GM19395 (cell line): ENCODE results near the gene PARVG.
"Not testable (repeated sequence)": the region's sequence is repeated elsewhere in the genome, so short reads cannot be mapped to it uniquely, and the experiment has no call there.

Experiments
- ATAC-seq: cut with Tn5 transposase; IDR thresholded peaks from one replicate; pipeline ENCODE4 v1.9.1; 2021; ENCODE audit warnings: mild to moderate bottlenecking, moderate library complexity; ENCODE audit not compliant: unreplicated experiment

Gene PARVG

DNA sequence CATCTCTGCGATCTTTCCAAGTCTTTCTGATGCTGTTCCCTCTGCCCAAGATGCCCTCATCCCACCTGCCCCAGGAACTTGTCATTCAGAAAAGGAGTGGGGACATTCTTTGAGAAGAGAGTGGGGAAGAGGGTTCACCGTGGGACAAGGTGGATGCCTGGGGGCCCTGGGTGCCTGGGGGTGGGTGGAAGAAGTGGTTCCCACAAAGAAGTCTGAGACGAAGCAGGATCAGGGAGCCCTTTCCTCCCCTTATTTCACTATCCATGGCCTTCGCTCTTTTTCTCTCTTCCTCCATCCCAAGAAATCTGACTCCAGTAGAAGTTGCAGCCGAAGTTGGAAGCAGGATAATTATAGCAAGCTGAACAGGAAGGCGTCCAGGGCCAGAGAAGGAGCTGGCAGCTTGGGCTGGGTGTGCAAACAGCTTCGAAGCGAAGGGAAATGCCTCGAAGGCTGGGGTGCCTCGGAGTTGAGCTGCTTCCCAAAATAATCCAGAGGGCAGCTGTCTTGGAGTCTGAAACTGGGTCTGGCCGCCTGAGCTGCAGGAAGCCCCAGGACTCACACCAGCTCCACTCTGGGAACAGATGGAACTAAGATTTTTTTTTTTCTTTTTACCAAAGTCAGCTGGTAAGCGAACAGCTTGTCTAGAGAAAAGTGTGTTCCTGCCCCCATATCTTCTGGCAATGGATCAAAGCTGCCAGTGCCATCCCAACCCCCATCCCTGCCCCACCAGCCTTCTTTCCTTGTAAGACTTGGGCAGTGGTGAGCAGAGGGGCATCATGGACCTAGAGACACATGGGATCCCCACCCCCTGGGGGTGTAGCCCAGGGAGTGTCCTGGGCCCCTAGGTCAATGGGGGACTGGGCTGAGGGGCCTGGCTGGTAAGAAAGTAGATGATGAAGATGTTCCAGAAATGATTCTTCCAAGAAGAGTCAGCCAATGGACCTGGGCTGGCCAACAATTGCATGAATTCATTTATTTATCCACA is 31.5 kb downstream of the PARVG start:
- ATAC-seq = no peak

DNA sequence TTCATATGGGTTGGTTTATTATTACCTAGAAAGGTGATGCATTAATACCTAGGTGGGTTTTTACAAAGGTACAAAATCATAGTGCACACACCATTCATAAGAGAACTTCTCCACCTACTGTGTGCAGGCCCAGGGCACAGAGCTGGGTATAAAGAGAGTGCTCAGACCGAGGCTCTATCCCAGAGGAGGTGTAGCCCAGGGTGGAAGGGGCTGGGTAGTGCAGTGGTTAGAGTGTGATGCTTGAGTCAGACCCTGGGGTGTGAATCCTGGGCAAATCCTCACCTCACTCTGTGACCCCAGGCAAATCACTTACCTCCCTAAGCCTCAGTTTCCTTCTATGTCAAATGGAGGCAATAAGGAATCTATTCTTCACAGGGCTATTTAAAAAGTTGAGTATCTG is 32.2 kb downstream of the PARVG start:
- no peak for ATAC-seq

DNA sequence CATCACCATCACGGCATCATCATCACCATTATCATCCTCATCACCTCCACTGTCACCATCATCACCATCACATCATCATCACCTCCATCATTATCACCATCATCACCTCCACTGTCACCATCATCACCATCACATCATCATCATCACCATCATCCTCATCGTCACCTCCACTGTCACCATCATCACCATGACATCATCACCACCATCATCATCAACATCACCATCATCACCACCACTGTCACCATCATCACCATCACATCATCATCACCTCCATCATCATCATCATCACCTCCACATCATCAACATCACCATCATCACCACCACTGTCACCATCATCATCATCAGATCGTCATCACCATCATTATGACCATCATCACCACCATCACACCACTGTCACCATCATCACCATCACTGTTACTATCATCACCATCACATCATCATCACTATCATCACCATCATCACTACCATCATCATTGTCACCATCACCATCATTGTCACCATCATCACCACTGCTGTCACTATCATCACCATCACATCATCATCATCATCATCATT is 32.8 kb downstream of the PARVG start:
- ATAC-seq = no peak

DNA sequence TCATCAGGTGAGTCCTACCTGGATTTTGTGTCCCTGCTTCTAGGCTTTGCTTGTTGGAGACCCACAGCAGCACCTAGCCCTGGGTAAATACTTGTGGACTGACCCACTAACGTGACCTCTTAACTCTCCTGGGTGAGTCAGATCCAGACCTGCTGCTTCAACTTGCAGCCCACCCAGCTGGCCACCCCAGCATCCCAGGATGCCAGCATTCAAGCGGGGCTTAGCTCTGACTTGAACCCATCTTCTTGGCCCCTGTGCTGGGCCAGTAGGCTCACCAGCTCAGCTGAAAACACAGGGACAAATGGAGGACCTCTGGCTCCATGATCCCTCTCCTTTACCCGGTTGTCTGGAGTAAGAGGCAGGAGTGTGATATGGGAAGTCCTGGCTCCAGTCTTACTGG is 33.5 kb downstream of the PARVG start:
- ATAC-seq = no peak

DNA sequence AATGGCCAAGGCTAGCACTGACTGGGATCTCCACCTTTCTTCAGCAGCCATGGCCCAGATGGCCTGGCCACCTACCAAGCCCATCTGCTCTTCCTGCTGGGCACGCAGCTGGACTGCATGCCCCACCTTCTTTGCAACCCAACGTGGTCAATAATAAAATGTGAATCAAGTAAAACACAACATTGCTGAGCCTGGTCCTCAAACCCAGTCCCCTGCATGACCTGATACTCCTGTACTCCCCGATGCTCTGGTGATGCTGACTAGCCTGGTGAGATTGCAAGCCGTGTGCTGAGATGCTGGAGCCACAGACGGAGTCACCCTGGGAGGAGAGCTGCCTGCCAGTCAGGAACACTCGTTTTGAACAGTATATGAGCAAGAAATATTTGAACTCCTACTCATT is 34.0 kb downstream of the PARVG start:
- ATAC-seq = no peak

DNA sequence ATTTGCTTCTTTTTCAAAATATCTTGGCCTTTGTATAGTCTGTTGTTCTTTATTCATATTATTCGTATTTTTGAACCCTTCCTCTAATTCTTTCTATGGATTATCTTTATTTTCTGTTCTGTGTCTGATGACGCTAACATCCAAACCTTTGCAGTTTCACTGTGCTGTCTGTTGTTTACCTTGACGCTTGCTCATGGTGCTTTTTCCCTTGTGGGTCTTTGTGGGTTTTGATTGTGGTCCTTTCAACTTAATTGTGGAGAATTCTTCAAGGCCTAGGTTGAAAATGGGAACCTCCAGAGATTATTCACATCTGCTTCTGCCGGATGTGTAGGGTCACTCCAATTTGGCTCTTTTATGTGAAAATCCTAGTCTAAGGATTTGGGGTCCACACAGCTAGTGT is 34.6 kb downstream of the PARVG start:
- no peak for ATAC-seq

DNA sequence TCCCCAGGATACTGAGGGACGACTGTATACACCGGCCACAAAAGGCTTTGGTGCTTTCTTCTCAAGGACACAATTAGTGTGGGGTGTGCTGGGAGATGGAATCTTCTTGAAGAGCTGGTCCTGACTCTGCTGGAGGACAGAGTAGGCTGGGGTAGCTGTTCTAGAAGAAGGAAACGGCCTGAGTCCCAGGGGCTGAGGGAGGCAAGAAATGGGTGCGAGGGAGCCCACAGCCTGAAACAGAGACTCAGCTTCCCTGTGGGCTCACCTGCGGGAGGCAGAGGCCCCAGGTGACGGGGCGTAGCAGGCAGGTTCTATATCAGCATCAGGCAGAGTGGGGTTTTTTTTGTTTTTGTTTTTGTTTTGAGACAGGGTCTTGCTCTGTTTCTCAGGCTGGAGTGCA is 36.6 kb downstream of the PARVG start:
- ATAC-seq = no peak

DNA sequence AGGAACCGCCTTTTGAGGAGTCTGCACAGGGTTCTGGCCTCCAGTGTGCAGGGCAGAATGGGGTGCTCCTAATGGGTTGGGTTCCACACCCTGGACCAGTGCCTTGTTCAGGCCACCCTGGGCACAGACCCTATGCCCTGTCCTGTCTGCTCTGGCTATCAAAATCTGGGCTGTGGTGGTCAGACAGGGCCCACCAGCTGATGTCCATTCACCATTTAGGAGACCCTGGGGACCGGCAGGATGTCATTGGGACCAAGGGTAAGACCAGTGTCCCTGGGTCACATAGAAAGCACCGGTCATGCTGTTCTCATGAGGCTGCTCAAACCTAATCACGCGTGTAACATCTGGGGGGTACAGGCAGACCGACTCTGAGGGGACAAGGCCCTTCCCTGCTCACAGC is 37.3 kb downstream of the PARVG start:
- ATAC-seq = no peak

DNA sequence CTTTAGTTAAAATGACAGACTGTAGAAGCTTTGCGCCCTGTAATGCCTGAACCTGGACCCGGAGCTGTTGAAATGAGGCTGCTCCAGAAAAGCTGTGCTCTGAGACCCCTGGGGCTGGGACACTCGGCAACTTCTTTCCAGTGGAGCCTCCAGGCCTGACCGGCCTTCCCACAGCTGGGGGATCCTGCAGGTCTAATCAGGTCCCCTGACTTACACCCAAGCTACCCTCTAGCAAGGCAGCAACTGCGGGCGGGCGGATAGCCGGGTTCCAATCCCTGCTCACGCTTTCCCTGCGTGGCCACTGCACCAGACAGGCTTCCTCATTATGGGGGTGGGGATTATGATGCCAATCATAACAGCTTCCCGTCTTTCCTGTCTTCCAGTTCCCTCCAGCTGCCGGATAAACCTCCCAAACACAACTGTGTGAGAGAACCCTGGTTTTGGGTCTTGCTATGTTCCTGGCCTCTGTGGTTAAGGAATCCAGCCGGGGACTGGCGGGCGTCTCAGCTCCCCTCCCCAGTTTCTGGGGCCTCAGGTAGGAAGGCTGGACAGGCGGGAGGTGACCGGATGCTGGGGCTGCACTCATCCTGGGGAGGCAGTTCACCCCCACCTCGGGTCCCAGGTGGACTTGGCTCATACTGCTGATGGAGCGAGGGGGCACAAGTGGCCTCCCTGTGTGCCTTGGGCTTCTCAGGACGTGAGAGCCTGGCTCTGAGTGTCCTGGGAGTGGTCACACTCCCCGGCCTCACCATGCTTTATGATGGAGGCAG is 38.6 kb downstream of the PARVG start:
- ATAC-seq = no peak

DNA sequence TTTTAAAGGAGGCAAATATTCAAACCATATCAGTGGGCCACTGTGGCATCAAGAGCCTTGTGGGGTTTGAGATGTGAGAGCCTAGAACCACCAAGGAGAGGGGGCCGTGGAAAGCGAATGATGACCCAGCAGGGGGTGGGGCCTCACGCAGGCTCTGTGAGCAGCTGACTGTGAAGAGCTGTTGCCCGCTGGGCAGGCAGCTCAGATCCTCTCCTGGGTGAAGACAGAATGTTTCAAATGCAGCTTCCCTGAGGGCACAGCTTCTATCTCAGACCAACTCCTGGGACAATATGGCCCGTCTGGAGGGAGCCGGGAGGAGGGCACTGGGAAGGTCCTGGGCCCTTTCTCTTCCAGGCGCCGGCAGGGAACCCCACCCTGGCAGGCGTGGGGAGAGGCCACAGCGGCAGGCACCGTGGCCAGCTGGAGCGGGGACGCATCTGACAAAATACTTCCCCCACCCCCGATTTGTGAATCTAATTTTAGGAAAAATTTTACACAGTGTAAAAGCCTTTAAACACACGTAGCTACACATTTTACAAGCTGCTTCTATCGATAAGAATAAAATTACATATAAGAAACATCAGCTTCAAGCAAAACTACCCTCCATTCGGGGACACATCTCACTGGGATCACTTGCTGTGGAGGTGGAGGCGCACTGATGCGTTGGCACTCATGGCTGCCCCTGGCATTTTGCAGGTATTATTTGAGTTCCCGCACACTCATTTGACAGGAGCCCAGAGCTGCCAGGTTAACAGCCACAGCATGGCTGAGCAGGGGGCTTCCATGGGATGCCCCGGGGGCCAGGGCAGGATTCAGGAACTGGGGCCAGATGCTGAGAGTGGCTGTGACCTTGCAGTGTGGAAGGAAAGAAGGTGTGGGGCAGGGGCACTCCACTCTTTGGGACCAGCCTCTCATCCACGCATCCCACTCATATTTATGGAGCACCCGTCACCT is 40.3 kb downstream of the PARVG start:
- ATAC-seq = no peak

DNA sequence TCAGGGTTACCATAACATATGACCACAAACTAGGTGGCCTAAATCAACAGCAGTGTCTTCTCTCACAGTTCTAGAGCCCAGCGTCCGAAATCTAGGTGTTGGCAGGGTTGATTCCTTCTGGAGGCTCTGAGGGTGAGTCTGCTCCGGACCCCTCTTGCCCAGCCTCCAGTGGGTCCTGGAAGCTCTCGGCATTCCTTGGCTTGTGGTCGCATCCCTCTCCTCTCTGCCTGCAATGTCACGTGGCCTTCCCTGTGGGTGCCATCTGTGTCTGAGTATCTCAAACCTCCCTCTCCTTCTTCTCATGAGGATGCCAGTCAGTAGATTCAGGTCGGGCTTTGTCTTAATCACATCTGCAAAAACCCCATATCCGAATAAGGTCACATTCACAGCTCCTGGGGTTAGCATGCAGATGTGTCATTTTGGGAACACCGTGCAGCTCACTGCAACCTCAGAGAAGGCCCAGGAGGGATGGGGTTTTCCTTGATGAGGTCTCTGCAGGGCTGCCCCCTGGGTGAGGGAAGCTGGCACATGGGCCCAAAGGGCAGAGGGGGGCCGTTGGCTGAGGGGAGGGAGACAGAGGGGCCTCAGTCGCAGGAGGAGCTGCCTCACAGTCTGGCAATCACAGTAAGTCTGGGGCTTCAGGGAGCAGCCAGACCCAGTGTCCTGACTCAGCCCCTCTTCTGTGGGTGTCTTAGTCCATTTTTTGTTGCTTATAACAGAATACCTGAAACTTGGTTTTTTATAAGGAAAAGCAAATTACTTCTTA is 41.2 kb downstream of the PARVG start:
- ATAC-seq = no peak

DNA sequence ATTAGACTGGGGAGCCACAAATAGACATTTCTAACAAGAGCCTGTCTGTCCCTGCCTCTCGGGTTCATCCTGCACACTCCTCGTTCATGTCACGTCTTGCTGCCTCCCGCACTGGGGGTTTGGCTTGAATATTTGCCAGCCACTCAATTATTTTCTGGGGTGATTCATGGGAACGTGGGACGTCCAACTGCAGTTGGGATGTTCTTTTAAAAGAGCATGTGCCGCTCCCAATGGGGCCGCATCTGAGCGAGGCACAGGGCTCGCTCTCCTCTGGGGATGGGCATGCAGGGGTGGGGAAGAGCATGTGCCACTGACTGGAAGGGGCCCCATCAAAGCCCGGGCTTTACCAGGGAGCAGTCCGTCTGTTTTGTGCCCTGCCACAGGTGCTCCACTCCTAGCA is 43.4 kb downstream of the PARVG start:
- ATAC-seq = no peak

DNA sequence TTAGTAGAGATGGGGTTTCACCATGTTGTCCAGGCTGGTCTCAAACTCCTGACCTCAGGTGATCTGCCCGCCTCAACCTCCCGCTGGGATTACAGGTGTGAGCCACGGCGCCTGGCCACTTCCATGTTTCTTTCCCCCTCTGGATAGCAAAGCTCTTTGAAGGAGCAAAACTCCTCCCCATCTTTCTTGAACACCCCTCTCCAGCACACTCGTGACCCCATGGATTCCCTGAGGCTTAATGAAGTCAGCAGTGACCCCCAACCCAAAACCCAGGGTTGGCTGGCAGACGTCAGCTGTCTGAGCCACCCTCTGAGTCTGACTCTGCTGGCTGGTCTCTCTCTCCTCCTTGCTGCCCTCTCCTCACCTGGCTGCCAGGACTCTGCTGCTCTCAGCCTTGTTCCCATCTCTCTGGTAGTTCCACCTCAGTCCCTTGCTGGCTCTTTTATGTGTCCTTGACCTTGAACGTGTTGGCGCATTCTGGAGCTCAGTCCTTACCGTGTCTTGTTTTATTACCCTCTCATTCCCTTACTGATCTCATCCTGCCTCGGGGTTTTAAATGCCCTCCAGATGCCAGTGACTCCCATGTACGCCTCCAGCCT is 44.5 kb downstream of the PARVG start:
- no peak for ATAC-seq

DNA sequence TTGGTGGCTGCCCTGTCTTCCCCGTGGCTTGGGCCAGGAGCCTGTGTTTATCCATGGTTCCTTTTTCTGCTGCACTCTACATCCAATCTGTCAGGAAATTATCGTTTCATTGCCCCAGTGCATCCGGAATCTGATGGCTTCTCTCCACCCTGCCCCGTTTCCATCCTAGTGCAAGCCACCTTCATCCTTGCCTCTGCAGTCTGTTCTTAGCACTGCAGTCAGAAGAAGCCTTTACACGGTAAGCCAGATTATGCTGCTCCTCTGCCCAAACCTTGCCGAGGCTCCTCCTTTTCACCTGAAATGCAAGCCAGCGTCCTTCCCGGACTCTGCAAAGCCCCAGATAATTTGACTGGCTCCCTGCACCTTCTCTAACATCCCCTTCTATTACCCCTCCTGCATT is 45.1 kb downstream of the PARVG start:
- ATAC-seq = no peak

DNA sequence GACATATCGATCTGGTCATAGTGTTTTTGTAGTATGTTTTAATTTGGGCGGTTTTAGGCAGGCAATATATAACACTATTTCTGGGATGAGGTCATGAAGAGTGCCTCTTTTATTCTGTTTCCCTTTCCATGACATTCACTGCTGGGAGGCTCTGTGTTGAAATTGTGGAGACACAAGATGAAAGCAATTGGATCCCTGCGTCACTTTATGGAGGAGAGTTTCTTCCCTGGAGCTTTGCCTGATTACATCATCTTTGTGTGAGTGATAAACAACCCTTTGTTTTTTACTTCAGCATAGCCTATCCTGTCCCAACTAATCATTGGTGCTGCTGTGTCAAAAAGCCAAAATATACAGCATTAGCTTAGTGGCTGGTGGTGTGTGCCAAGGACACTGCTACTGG is 48.6 kb downstream of the PARVG start:
- no peak for ATAC-seq

DNA sequence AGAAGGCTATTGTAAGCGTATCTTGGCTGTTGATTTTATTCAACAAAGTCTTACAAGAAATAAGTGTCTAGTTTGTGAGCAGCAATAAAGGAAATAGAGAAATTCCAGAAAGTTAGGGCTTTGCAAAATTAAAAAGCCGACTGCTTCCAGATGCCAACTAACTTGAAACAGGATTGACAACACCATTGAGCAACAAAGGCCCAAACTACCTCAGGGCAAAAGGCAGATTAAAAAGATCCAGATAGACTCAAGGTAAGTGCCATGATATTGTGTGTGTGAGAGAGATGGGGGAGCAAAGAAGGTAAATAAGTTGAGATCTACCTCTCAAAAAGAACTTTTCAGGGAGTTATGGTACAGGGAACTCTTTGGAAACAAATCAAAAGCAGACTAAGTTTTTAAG is 49.1 kb downstream of the PARVG start:
- no peak for ATAC-seq

DNA sequence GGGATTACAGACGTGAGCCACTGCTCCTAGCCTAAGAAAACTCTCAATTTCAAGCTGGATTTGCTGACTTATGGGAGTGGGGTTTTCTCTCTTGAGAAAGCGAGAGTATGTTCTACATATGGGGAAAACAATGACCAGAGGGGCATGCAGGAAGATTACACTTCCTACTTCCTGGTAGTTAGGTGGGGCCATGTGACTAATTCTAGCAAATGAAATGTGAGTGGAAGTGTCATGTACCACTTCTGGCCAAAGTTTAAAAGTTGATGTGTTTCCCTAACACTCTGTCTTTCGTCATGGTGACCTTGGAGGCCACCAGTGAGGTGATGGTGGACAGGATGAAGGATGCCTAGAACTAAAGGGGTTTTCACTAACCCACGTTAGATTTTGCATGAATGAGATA is 50.5 kb downstream of the PARVG start:
- no peak for ATAC-seq

DNA sequence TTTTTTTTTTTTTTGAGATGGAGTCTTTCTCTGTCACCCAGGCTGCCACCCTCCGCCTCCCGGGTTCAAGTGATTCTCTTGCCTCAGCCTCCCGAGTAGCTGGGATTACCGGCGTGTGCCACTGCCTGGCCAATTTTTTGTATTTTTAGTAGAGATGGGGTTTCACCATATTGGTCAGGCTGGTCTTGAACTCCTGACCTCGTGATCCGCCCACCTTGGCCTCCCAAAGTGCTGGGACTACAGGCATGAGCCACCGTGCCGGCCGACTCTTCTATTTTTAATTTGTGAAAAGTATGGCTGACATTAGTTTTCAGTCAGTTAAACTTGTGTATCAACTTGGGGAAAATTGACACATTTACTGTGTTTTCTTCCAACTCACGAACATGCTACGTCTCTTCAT is 53.6 kb downstream of the PARVG start:
- not testable (repeated sequence) for ATAC-seq

DNA sequence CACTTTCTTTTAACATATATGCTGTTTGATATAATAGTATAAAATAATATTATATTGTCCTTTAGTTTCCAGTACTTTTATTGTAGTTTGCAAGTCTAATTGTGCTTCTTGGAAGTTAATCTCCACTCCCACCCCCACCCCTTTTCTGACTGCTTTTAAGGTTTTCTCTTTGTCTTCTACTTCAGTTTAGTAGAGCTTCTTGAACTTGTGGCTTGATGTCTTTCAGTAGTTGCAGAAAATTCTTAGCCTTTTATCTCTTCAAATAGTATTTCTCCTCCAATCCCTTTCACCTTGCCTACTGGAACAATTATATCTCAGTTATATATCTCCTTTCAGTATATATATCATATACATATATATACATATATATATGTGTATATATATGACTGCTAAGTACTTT is 56.6 kb downstream of the PARVG start:
- ATAC-seq = no peak

DNA sequence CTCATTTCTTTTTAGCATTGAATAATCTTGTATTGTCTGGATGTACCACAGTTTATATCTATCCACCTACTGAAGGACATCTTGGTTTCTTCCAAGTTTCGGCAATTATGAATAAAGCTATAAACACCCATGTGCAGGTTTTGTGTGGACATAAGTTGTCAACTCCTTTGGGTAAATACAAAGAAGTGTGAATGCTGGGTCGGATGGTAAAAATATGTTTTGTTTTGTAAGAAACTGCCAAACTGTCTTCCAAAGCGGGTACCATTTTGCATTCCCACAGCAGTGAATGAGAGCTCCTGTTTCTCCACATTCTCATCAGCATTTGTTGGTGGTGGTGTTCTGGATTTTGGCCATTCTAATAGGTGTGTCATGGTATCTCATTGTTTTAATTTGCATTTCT is 60.4 kb downstream of the PARVG start:
- not testable (repeated sequence) for ATAC-seq
